LNCaP clone FGC (cell line): ENCODE data around the gene COL25A1.

Experiments
- DNase-seq: peaks from one replicate; pipeline ENCODE4 v3.0.0-alpha.2; 2011; ENCODE audit warnings: low read depth
- H3K4me3 ChIP-seq: 2 replicates; pipeline ENCODE4 v1.5.1; 2011; ENCODE audit warnings: mild to moderate bottlenecking, low read depth, low read length, control low read depth
- CTCF ChIP-seq: IDR thresholded peaks from 2 replicates; pipeline ENCODE4 v1.5.1; 2012; ENCODE audit warnings: mild to moderate bottlenecking; ENCODE audit not compliant: control insufficient read depth, insufficient read depth; ENCODE audit errors: extremely low read depth

COL25A1 gene

GRCh38 chr4:109128589-109128988, 173.9 kb downstream of the COL25A1 start:
- no peak for DNase-seq
- H3K4me3 ChIP-seq, result no peak overlapping the region
- no peak for TF ChIP-seq CTCF

- H3K4me3 ChIP-seq, result no peak overlapping the region
- TF ChIP-seq CTCF, result no peak
- DNase-seq, result no peak
Observed at GRCh38 chr4:109127866-109128265, 174.6 kb downstream of the COL25A1 start.

GRCh38 chr4:109126856-109127255, 175.6 kb downstream of the COL25A1 start:
- H3K4me3 ChIP-seq, result no peak overlapping the region
- TF ChIP-seq CTCF, result no peak
- no peak for DNase-seq

GRCh38 chr4:109125084-109125483, 177.4 kb downstream of the COL25A1 start:
- no peak for TF ChIP-seq CTCF
- H3K4me3 ChIP-seq, result no peak overlapping the region
- DNase-seq, result no peak

- no peak for TF ChIP-seq CTCF
- H3K4me3 ChIP-seq, result no peak overlapping the region
- no peak for DNase-seq
Observed at GRCh38 chr4:109123951-109124350, 178.5 kb downstream of the COL25A1 start.

- H3K4me3 ChIP-seq, result no peak overlapping the region
Observed at GRCh38 chr4:109121561-109121960, 180.9 kb downstream of the COL25A1 start.

More at GRCh38 chr4:109121561-109121960, 180.9 kb downstream of the COL25A1 start:
- DNase-seq, result no peak
- TF ChIP-seq CTCF, result no peak
